IPS-15b (cell line): ENCODE data around the gene SKAP1.

ENCODE experiments used
- H3K27me3 ChIP-seq: one replicate; pipeline ENCODE4 v1.6.1; 2013; ENCODE audit warnings: low read length; ENCODE audit not compliant: control insufficient read depth, insufficient read depth
- H3K36me3 ChIP-seq: one replicate; pipeline ENCODE4 v1.6.1; 2013; ENCODE audit warnings: low read length; ENCODE audit not compliant: control insufficient read depth, insufficient read depth
- H3K4me1 ChIP-seq: one replicate; pipeline ENCODE4 v1.6.1; 2013; ENCODE audit warnings: mild to moderate bottlenecking, low read length; ENCODE audit not compliant: control insufficient read depth, insufficient read depth
- H3K4me3 ChIP-seq: one replicate; pipeline ENCODE4 v1.5.1; 2013; ENCODE audit warnings: low read depth, low read length
- H3K9ac ChIP-seq: one replicate; pipeline ENCODE4 v1.6.1; 2013; ENCODE audit warnings: low read depth, mild to moderate bottlenecking, low read length
- H3K9me3 ChIP-seq: one replicate; pipeline ENCODE4 v1.6.1; 2013; ENCODE audit warnings: mild to moderate bottlenecking, low read length; ENCODE audit not compliant: control insufficient read depth, insufficient read depth

Gene SKAP1

DNA sequence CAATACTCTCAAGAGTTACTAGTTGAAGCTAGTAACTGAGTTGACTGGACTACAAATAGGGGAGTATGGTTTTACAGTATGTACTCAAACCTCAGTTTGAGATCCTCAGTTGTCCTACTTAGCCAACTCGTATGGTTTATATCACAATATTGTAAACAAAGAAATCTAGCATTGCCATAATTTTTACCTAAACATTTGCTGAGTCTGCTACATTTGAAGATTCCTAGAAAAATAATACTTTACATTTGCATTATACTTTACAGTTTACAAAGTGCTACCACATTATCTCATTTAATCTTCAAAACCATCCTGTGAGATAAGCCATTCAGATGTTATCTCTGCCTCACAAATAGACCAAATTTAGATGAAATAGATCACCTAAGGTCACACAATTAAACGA lies 345.1 kb downstream of the SKAP1 start:
- Histone ChIP-seq H3K9me3 (no peaks in the 10 kb centered on the region), H3K4me3 (no peak overlapping the region), H3K9ac (no peak overlapping the region)

More for the DNA sequence above, 345.1 kb downstream of the SKAP1 start:
- Histone ChIP-seq H3K4me1 (no peaks in the 10 kb centered on the region), H3K36me3 (no peaks in the 10 kb centered on the region), H3K27me3 (no peaks in the 10 kb centered on the region)
